SK-N-MC (cell line): ENCODE data around the gene GALNT8.

ENCODE experiments used
- DNase-seq: peaks from one replicate; pipeline ENCODE4 v3.0.0-alpha.2; 2011; ENCODE audit warnings: low read depth, low spot score
- H3K27ac ChIP-seq: fragments of 200-600 bp; sonication (generic); 2 replicates; pipeline ENCODE4 v1.5.1; 2016; ENCODE audit warnings: mixed run types
- H3K36me3 ChIP-seq: fragments of 200-600 bp; sonication (generic); 2 replicates; pipeline ENCODE4 v1.6.1; 2017; ENCODE audit warnings: antibody characterized with exemption, low read length, mixed read lengths; ENCODE audit not compliant: insufficient read depth
- H3K4me3 ChIP-seq: fragments of 200-600 bp; sonication (generic); 2 replicates; pipeline ENCODE4 v1.5.1; 2016
- H3K9ac ChIP-seq: fragments of 200-600 bp; sonication (generic); 2 replicates; pipeline ENCODE4 v1.8.0; 2017; ENCODE audit warnings: mixed run types, mixed read lengths; ENCODE audit not compliant: insufficient read length
- H3K9me3 ChIP-seq: fragments of 200-600 bp; sonication (generic); 2 replicates; pipeline ENCODE4 v1.6.1; 2017; ENCODE audit warnings: low read depth, mild to moderate bottlenecking, antibody characterized with exemption, low read length, moderate library complexity, mixed read lengths
- EZH2 ChIP-seq: fragments of 200-600 bp; sonication (generic); IDR thresholded peaks from one replicate; pipeline ENCODE4 v1.6.1; 2017; ENCODE audit warnings: antibody characterized with exemption
- FOXP2 ChIP-seq: optimal IDR thresholded peaks from 2 replicates; pipeline ENCODE3; 2011; ENCODE audit warnings: mild to moderate bottlenecking, moderate library complexity; ENCODE audit not compliant: insufficient read depth; ENCODE audit errors: extremely low read length, control extremely low read depth
- POLR2AphosphoS5 ChIP-seq: IDR thresholded peaks from 2 replicates; pipeline ENCODE4 v1.6.1; 2012; ENCODE audit warnings: mild to moderate bottlenecking, low read depth, low read length, borderline replicate concordance

The GALNT8 gene

GRCh38 chr12:4763549-4763948 is 43.3 kb downstream of the GALNT8 start:
- H3K9ac ChIP-seq, result no peak overlapping the region
- DNase-seq, result no peak
- no peak overlapping the region for H3K27ac ChIP-seq
- no peaks in the 10 kb centered on the region for H3K36me3 ChIP-seq
- no peaks in the 10 kb centered on the region for H3K9me3 ChIP-seq
- no peak overlapping the region for H3K4me3 ChIP-seq
- TF ChIP-seq EZH2 (no peak), FOXP2 (no peak), POLR2AphosphoS5 (no peak)

DNA sequence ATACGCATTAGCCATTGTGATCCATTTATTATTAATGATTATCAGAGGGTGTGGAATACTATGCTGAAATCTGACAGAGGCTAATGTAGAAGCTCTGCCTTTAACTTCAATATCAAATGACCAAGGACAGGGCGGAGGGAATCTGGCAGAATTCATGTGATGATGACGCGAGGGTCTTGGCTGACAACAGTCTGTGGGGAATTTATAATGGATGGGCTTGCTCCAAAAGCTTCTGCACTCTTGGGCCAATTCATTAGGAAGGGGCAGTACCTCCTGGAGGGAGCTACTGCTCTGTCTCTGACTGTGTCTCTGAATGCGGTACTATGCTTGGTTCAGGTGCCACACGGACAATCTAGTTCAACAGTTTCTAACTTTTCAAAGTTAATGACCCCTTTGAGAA is 46.2 kb downstream of the GALNT8 start:
- H3K4me3 ChIP-seq, result no peak overlapping the region
- H3K9ac ChIP-seq, result no peak overlapping the region
- no peak overlapping the region for H3K27ac ChIP-seq
- TF ChIP-seq FOXP2 (no peak), EZH2 (no peak), POLR2AphosphoS5 (no peak)
- no peaks in the 10 kb centered on the region for H3K9me3 ChIP-seq
- DNase-seq, result no peak
- no peaks in the 10 kb centered on the region for H3K36me3 ChIP-seq

DNA sequence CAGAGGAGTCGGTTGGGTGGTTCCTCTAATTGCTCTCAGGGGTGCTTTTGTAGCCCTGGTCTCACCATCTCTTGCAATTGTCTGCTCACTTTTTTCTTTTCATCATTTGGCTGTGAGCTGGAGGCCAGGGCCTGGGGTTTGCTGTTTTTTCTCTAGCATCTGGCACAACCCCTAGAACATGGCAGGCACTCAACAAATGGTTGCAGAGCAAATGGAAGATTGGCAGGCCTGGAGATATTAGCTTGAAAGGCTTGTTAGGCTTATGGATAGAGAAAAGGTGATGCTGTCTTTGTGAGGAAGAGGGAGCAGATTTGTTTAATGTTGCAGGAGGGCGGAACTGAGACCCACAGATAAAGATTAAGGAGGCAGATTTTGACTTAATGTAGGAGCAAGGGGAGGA is 47.0 kb downstream of the GALNT8 start:
- DNase-seq, result no peak
- TF ChIP-seq EZH2, result no peak
- Histone ChIP-seq H3K36me3 (no peaks in the 10 kb centered on the region), H3K27ac (no peak overlapping the region), H3K4me3 (no peak overlapping the region), H3K9me3 (no peaks in the 10 kb centered on the region), H3K9ac (no peak overlapping the region)

GRCh38 chr12:4768341-4768740 is 48.1 kb downstream of the GALNT8 start:
- TF ChIP-seq EZH2 (no peak), POLR2AphosphoS5 (no peak), FOXP2 (no peak)
- DNase-seq, result no peak

DNA sequence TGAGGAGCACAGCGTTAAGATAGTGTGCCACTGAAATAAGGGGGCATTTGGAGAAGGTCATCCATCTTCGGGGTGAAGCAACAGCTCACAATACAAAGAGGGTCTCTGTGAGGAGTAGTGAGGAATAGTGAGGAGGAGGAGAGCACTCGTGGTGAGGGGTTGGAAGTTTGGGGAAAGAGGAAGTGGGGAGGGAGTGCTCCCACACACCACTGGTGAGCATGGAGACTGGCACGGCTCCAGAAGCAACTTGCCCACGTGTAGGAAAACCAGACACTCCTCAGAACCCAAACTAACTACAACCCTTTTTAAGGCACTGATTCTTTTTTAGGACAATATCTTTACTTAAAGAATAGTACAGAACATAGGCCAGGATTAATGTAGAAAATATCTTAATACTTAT is 48.9 kb downstream of the GALNT8 start:
- no peak overlapping the region for H3K27ac ChIP-seq
- no peak overlapping the region for H3K4me3 ChIP-seq
- no peak for TF ChIP-seq EZH2
- no peak for TF ChIP-seq FOXP2
- TF ChIP-seq POLR2AphosphoS5, result no peak
- no peak for DNase-seq
- no peak overlapping the region for H3K9ac ChIP-seq
- H3K36me3 ChIP-seq, result no peaks in the 10 kb centered on the region
- H3K9me3 ChIP-seq, result no peaks in the 10 kb centered on the region

More at GRCh38 chr12:4768341-4768740, 48.1 kb downstream of the GALNT8 start:
- H3K4me3 ChIP-seq, result no peak overlapping the region
- H3K27ac ChIP-seq, result no peak overlapping the region
- no peaks in the 10 kb centered on the region for H3K9me3 ChIP-seq
- no peaks in the 10 kb centered on the region for H3K36me3 ChIP-seq
- no peak overlapping the region for H3K9ac ChIP-seq

GRCh38 chr12:4771172-4771959 is 51.2 kb downstream of the GALNT8 start:
- H3K9ac ChIP-seq, result no peak overlapping the region
- H3K36me3 ChIP-seq, result no peaks in the 10 kb centered on the region
- H3K4me3 ChIP-seq, result no peak overlapping the region
- no peak overlapping the region for H3K27ac ChIP-seq
- no peak for TF ChIP-seq POLR2AphosphoS5
- TF ChIP-seq FOXP2, result no peak
- no peak for TF ChIP-seq EZH2
- H3K9me3 ChIP-seq, result no peaks in the 10 kb centered on the region
- DNase-seq, result no peak

- Histone ChIP-seq H3K36me3 (no peaks in the 10 kb centered on the region), H3K9me3 (no peaks in the 10 kb centered on the region), H3K4me3 (no peak overlapping the region), H3K9ac (no peak overlapping the region), H3K27ac (no peak overlapping the region)
- DNase-seq, result no peak
- TF ChIP-seq POLR2AphosphoS5, result no peak
- no peak for TF ChIP-seq EZH2
- TF ChIP-seq FOXP2, result no peak
Measured at GRCh38 chr12:4771960-4772566, 51.9 kb downstream of the GALNT8 start.

DNA sequence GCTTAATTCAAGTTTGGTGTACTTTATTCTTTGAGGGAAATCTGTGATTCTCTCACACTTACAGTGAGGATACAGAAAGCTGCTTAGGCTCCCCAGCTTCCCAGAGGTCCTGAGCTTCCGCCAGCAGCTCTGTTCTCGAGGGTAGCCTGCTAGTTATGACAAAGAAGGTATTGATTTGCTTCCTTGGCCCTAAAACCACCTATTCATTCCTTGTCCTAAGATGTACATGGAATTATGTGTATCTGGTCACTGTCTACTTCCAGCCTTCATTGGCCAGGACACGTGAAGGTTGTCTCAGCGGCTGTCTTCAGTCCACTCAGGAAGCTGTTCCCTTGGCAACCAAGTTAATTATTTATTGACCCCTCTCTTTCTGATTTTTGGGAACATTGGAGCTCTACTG is 55.7 kb downstream of the GALNT8 start:
- H3K36me3 ChIP-seq, result no peaks in the 10 kb centered on the region
- no peak overlapping the region for H3K4me3 ChIP-seq
- H3K27ac ChIP-seq, result no peak overlapping the region
- H3K9me3 ChIP-seq, result no peaks in the 10 kb centered on the region
- no peak overlapping the region for H3K9ac ChIP-seq
- no peak for TF ChIP-seq FOXP2
- no peak for TF ChIP-seq POLR2AphosphoS5
- no peak for TF ChIP-seq EZH2
- no peak for DNase-seq

DNA sequence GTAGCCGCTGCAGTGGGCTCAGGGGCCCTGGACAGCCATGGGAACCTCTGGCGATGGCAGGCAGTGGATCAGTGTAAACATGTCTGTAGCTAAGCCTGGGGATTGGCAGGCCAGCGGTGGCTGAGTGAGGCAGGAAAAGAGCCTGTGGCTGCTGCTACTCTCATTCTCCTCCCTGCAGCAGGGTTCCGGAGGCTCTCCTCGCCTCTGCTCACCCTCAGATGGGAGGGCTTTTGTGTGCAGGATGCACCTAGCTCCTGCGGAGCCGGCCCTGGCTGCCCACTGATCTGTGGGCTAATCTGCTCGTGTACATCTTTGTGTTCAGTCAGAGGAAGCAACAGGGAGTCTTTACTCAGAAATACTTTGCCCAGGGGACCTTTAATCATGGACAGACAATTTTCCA is 59.5 kb downstream of the GALNT8 start:
- DNase-seq, result no peak
- TF ChIP-seq EZH2, result no peak
- no peak for TF ChIP-seq FOXP2
- no peak for TF ChIP-seq POLR2AphosphoS5
- Histone ChIP-seq H3K9ac (no peak overlapping the region), H3K36me3 (no peaks in the 10 kb centered on the region), H3K4me3 (no peak overlapping the region), H3K9me3 (no peaks in the 10 kb centered on the region), H3K27ac (no peak overlapping the region)
